Urinary bladder (tissue), 4 donors: ENCODE data around the gene IQSEC3. TPM values are rescaled to one million over a fixed set of nuclear protein-coding genes. Genes with fewer than 3 reads are reported as not detected.

ENCODE experiments used
- DNase-seq: peaks from one replicate; pipeline ENCODE4 v3.0.0-alpha.2; 2015; ENCODE audit errors: extremely low spot score
- H3K27ac ChIP-seq: one replicate; pipeline ENCODE4 v1.5.1; 2013; ENCODE audit warnings: low read depth, mild to moderate bottlenecking, moderate library complexity
- H3K36me3 ChIP-seq: one replicate; pipeline ENCODE4 v1.6.1; 2013; ENCODE audit warnings: mild to moderate bottlenecking, moderate library complexity; ENCODE audit not compliant: insufficient read depth
- H3K4me1 ChIP-seq: one replicate; pipeline ENCODE4 v1.6.1; 2013; ENCODE audit warnings: mild to moderate bottlenecking, moderate library complexity; ENCODE audit not compliant: insufficient read depth
- H3K4me3 ChIP-seq: one replicate; pipeline ENCODE4 v1.5.1; 2013; ENCODE audit warnings: low read depth, low read length
- WGBS: extraction: QIAGEN DNeasy Blood & Tissue Kit; methylation state at CpG from one replicate; pipeline ENCODE4 v1.1.7; 2013; 5-methylcytosine and 5-hydroxymethylcytosine counted together
- polyA plus RNA-seq: library from polyadenylated mRNA; stranded (reverse); fragments of 200-250 nt; gene quantifications from one replicate; pipeline ENCODE4 v1.2.3, GENCODE V29; 2013
- total RNA-seq: library from RNA; depleted of rRNA; stranded (reverse); fragments of >200 nt; gene quantifications from one replicate; pipeline ENCODE4 v1.2.3, GENCODE V29; 2014
- donor health status: healthy with polysubstance abuse.
- donor health status: healthy.

The IQSEC3 gene
- total and polyA plus RNA-seq, 2 donors = 0.60 to 1.5 TPM

- Histone ChIP-seq H3K36me3 (no peaks in the 10 kb centered on the region), H3K4me3 (no peak overlapping the region), H3K27ac (no peak overlapping the region), H3K4me1 (no peaks in the 10 kb centered on the region)
- 88% methylated on average over 12 of the region's 12 CpGs for WGBS
- no peak for DNase-seq
Measured at GRCh38 chr12:167959-168600, 101.5 kb downstream of the IQSEC3 start.

DNA sequence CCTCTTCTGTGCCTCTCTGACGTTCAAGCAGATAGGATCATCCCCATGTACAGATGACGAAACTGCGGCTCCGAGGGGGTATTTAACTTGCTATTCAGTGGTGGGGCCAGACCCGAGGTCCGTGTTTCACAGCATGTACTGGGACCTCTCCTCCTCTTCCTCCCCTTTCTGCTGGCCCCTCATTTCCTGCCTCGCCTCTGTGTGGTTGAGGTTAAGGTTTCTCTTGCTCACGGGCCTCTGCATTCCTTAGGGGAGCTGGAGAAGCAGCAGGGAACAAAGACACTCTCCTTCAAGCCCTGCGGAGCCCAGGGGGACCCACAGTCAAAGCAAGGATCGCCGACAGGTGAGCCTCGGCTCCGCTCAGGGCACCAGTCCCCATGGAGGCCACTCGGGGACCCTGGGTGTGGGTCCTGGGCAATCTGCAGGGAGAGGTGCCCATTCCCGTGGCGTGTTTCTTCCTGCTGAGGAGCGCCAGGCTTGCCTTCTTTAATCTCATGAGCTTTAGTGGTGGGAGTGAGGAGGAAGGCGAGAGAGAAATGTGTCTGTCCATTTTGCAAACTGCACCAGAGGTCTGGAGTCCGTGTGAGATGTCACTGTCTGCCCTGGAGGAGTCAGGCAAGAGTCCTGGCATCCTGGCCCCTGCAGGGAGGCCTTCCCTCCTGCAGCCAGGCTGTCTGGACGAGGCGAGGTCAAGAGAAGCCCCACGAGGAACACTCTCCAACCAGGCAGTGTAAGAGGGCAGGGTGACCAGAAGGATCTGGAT lies 102.4 kb downstream of the IQSEC3 start:
- H3K36me3 ChIP-seq = no peaks in the 10 kb centered on the region
- H3K4me1 ChIP-seq = no peaks in the 10 kb centered on the region
- 60% methylated on average over 22 of the region's 22 CpGs for WGBS
- H3K27ac ChIP-seq = no peak overlapping the region
- no peak for DNase-seq
- H3K4me3 ChIP-seq = no peak overlapping the region

DNA sequence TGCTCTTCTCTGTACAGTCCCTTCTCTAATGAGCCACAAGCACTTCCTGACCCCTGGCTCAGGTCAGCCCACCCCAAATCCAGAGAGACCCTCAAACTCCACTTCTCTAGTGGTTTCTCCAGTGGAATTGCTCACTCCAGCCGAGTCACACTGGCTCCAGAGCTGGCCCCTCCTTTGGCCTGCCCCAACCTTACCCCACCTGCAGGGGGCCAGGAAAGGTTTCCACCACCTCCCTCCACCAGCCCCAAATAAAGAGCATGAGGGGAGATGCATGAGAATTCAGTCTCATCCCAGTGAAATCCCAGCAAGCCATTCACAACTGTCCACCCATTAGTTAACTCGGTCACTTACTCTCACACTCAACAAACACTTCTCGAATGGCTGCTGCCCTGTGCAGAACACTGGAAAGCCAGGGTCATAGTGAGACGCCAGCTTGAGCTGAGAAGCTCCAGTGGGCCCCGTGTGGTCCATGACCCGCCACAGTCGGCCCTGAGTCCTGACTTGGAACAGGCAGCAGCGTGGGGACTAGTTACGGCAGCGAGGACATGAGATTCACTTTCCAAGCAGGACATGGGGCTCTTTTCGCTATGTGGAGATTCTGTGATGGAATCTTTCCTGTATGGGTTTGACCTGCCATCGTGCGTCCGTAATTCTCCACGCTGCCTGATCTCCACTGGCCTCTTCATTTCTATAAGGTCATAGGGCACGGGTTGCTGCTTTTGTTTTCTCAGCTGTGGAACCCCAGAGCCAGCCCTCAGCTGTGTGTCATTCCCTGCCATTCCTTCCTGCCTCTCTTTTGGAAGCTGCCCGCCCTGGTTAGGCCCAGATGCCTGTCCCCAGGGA lies 103.2 kb downstream of the IQSEC3 start:
- DNase-seq = no peak
- H3K4me3 ChIP-seq = no peak overlapping the region
- WGBS = 84% methylated on average over 17 of the region's 17 CpGs
- no peak overlapping the region for H3K27ac ChIP-seq
- no peaks in the 10 kb centered on the region for H3K4me1 ChIP-seq
- H3K36me3 ChIP-seq = no peaks in the 10 kb centered on the region

- DNase-seq = no peak
Measured at GRCh38 chr12:170371-171225, 104.0 kb downstream of the IQSEC3 start.

DNA sequence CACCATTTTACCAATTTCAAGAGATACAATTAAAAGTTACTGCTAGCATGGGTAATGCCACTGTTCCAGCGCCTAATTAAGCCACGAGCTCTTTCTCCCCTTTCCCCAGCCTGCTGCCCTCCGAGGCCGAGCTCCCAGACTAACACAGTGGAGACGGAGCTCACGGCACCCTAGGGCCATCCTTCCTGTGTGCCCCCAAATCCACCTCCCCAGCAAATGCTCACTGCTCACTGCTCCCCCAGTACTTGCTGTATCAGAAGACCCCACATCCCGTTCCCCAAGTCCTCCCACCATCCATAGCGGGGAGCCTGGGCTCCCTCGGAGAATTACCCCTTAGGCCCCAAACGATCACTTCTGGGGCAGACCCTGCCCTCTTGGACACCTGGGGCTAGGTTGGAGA lies 104.7 kb downstream of the IQSEC3 start:
- H3K4me3 ChIP-seq = no peak overlapping the region
- DNase-seq = no peak
- H3K4me1 ChIP-seq = no peaks in the 10 kb centered on the region
- WGBS = 83% methylated on average over 10 of the region's 10 CpGs
- no peaks in the 10 kb centered on the region for H3K36me3 ChIP-seq
- no peak overlapping the region for H3K27ac ChIP-seq

More at GRCh38 chr12:170371-171225, 104.0 kb downstream of the IQSEC3 start:
- 82% methylated on average over 29 of the region's 29 CpGs for WGBS
- H3K36me3 ChIP-seq = no peaks in the 10 kb centered on the region
- H3K27ac ChIP-seq = no peak overlapping the region
- no peak overlapping the region for H3K4me3 ChIP-seq
- no peaks in the 10 kb centered on the region for H3K4me1 ChIP-seq

DNA sequence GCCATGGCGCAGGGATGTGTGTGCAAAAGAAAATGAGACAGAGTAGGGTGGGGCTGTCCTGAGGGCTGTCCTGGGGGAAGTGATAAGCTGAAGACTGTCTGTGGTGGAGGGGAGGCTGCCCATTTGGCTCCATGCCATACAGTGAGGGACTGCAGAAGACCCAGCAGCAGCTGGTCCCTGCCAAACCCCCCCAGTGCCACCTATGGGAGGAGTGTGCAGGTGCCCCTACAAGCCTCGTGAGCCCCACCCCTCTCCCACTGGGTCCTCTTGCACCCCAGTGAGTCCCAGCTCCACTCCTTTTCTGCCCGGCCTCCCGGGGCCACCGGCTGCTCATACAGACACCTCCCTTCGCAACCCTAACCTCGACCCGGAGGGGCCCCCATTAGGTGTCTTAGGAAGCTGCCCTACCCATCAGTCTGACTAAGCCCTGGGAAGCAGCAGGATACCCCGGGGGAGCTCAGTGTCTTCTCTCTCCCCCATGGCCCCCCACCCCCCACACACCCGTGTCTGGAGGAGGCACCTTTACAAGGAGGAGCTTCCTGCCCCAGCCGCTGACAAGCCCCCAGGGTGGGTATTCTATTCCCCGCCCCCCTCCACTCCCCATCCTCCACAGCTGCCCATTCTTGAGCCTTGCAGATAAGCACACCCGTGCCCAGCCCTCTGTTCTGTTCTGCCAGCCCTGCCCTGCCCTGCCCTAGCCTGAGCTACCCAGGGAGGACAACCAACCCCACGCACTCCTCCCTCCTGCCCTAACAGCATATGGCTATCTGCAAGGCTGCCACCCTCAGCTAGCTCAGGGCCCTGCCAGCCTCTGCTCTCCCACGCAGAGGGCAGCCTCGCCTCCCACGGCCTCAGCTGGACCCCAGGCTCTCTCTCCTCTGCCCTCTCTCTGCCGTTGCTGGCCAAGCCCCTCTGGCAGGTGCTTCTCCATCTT lies 105.4 kb downstream of the IQSEC3 start:
- no peak for DNase-seq
- WGBS = 53% methylated on average over 18 of the region's 18 CpGs
- Histone ChIP-seq H3K36me3 (no peaks in the 10 kb centered on the region), H3K4me1 (no peaks in the 10 kb centered on the region), H3K27ac (no peak overlapping the region), H3K4me3 (no peak overlapping the region)

DNA sequence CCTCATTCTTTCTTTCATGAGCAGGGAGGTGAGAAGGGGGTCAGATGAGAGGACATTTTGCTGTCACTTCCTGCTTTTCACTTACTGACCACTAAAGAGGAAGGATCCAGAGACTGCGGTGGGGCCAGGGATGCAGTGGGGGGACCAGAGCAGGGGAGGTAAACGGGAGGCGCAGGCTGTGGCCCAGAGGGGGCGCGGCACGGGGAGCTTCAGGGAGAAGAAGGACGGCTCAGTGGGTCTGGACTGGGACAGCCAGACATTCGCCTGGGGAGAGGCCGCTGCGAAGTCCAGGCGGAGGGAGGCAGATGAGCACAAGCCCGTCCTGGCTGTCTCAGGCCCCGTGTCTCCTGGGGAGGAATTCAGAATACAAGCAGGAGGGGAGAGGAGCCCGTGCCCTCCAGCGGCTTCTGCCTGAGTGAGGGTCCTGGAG lies 106.2 kb downstream of the IQSEC3 start:
- H3K36me3 ChIP-seq = no peaks in the 10 kb centered on the region
- no peaks in the 10 kb centered on the region for H3K4me1 ChIP-seq
- H3K27ac ChIP-seq = no peak overlapping the region
- DNase-seq = no peak
- WGBS = 79% methylated on average over 15 of the region's 15 CpGs
- no peak overlapping the region for H3K4me3 ChIP-seq

GRCh38 chr12:174124-174523 lies 107.6 kb downstream of the IQSEC3 start:
- DNase-seq = no peak
- 81% methylated on average over 6 of the region's 6 CpGs for WGBS
- H3K27ac ChIP-seq = no peak overlapping the region
- no peaks in the 10 kb centered on the region for H3K36me3 ChIP-seq
- H3K4me3 ChIP-seq = no peak overlapping the region
- H3K4me1 ChIP-seq = no peaks in the 10 kb centered on the region

GRCh38 chr12:174596-174995 lies 108.0 kb downstream of the IQSEC3 start:
- WGBS = 83% methylated on average over 23 of the region's 23 CpGs
- Histone ChIP-seq H3K27ac (no peak overlapping the region), H3K4me3 (no peak overlapping the region), H3K4me1 (no peaks in the 10 kb centered on the region), H3K36me3 (no peaks in the 10 kb centered on the region)
- DNase-seq = no peak

GRCh38 chr12:175250-175649 lies 108.7 kb downstream of the IQSEC3 start:
- Histone ChIP-seq H3K4me1 (no peaks in the 10 kb centered on the region), H3K27ac (no peak overlapping the region), H3K36me3 (no peaks in the 10 kb centered on the region), H3K4me3 (no peak overlapping the region)
- WGBS = 40% methylated on average over 10 of the region's 10 CpGs
- DNase-seq = no peak

DNA sequence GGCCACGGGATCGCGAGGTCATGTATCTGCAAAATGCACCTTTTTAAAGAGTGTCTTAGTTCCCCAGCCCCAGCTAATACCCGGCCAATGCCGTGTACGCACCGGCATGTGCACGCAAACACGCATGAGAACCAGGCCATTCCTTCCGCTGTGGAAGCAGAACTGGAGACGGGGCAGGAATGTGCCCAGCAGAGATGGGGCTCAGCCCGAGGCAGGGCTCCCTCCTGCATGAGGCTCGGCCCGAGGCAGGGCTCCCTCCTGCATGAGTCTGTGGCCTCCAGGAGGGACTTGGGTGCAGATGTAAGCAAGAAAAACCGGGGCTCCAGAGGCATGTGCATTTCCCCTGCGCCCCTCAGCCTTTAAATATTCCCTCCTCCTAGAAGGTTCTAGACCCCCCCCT lies 109.2 kb downstream of the IQSEC3 start:
- Histone ChIP-seq H3K27ac (no peak overlapping the region), H3K36me3 (no peaks in the 10 kb centered on the region), H3K4me3 (no peak overlapping the region), H3K4me1 (no peaks in the 10 kb centered on the region)
- no peak for DNase-seq
- 89% methylated on average over 16 of the region's 16 CpGs for WGBS
